NCI-H2196 (cell line): ENCODE data around the gene GHITM.

Source experiments
- DNase-seq: peaks from one replicate; lab custom pipeline; 2025; ENCODE audit not compliant: unreplicated experiment; lab: John Stamatoyannopoulos, UW

GHITM gene

DNA sequence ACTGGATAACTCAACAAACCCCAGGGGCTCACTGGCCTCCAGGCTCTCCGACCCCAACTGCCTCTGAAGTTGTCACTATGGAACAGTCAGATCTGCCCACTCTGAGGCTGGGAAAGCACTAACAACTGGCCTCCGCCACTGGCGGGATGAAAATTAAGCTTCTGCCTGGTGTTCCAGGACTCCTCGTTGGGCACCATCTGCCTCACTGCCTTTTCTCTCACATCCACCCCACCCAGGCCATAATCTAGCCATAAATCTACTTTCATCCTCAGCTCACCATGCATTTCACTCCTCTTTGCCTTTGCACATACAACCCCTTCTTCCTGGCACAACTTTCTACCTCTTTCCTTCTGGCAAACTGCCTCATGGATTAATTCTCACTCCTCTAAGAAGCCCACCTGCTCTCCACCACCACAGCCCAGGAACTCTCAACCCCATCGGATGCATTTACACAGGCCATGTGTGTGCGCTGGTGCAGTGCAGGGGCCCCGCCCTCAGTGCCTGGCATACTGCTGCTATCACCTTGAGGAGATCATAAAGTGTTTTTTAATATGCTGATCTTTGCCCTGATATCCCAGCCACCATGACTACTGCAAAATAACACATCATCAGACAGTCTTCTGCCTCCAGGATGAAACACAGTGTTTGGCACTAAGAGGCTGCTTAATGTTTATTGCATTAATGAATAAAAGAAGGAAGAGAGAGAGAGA is 59.1 kb downstream of the GHITM start:
- DNase-seq = no peak

DNA sequence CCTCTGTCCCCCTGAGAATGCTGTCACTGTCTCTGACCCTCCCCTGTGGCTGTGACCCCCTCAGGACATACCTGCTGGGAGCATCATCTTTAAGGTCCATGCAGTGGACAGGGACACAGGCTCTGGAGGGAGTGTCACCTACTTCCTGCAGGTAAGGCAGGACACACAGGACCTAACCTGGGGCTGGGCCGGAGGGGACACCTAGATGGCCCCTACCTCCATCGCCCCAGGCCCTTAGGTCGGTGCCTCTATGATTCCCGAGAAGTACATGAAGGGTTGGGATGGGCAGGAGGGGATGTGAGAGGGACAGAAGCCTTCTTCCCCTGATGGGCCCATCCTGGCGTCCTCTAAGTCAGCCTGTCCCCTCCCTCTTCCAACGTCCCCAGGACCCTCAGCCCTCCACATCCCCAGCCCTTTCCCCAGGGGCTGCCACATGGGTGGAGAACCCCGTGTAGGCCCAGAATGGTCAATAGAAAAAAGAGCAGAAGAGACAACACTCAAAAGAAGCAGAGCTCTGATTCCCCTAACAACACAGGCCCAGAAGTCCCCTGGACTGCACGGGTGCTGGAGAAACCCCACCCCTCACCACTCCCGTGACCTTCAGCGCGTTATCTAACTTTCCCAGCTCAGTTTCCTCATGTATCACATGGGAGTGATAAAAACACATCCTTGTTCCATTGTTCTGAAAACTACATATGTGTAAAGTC is 61.4 kb downstream of the GHITM start:
- no peak for DNase-seq

DNA sequence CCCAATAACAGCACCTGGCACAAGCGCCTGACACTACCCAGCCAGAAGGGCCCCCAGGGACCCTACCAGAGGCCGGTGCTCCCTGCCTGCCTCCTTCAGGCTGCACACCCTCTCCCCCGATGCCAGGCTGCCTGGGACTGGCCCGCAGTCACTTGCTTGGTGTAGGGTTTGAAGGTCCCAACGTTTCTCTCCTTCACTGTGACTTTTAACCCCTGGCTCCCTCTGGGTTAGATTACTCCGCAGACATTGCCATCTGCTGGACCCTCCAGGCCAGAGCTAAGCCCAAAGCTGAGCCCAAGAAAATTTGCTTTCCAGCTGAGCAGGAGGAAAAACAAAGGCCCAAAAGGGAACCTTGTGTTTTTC is 61.9 kb downstream of the GHITM start:
- DNase-seq = no peak

DNA sequence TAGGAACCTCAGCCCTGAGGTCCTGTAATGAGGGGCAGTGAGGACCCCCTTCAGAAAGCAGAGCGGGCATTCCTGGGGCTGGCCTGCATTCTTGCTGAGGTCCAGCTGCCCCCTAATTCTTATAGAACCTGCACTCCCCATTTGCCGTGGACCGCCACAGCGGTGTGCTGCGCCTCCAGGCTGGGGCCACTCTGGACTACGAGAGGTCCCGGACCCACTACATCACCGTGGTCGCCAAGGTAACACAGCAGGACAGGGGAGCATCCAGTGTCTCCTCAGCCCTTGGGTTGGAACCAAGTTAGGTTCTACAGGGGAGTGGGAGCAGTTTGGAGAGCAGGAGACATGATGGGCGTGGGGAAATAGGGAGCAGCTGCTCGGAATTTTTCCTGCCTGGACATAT is 62.4 kb downstream of the GHITM start:
- DNase-seq = no peak

DNA sequence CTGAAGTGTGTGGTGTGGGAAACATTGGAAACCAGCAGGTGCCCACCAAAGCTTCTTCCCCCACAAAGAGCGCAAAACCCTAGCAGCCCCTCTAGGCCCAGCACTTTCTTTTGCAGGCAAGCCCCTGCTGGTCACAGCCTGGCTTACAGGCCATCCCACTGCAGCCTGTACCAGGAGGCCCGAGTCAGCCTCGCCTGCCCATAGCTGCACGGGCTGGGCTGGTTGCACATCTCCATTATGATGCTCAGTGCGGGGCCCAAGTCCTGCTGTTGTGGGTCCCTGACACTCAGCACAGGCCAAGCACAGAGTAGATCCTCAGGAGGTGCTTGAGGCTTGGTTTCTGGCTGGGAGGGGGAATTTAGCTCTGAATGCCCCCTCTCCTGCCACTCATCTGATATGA is 63.0 kb downstream of the GHITM start:
- no peak for DNase-seq
